OCI-LY1 (cell line): Measurements from ENCODE around the gene S1PR1.
"Not testable (repeated sequence)": the region's sequence is repeated elsewhere in the genome, so short reads cannot be mapped to it uniquely, and the experiment has no call there.

Experiments used
- H2AFZ ChIP-seq: fragments of 200-600 bp; sonication (generic), shearing (Covaris generic); 2 replicates; pipeline ENCODE4 v1.6.0; 2014; ENCODE audit warnings: antibody characterized with exemption, mild to moderate bottlenecking, low read length
- H3F3A ChIP-seq: fragments of 200-600 bp; sonication (generic), shearing (Covaris generic); 2 replicates; pipeline ENCODE4 v1.6.0; 2014; ENCODE audit warnings: mild to moderate bottlenecking, antibody characterized with exemption, low read length, moderate library complexity; ENCODE audit not compliant: insufficient read depth
- H3K27ac ChIP-seq: fragments of 200-600 bp; sonication (generic); 2 replicates; pipeline ENCODE4 v1.5.1; 2014; ENCODE audit warnings: low read length, mixed run types, mild to moderate bottlenecking, low read depth; ENCODE audit not compliant: poor library complexity, severe bottlenecking
- H3K27me3 ChIP-seq: fragments of 200-600 bp; sonication (generic); 2 replicates; pipeline ENCODE4 v1.6.0; 2014; ENCODE audit warnings: antibody characterized with exemption, mild to moderate bottlenecking, low read length, moderate library complexity; ENCODE audit not compliant: insufficient read depth
- H3K36me3 ChIP-seq: fragments of 200-600 bp; sonication (generic); 2 replicates; pipeline ENCODE4 v1.6.1; 2014; ENCODE audit warnings: mild to moderate bottlenecking, antibody characterized with exemption, low read length, moderate library complexity, mixed read lengths; ENCODE audit not compliant: insufficient read depth
- H3K4me1 ChIP-seq: fragments of 200-600 bp; sonication (generic); 2 replicates; pipeline ENCODE4 v1.5.1; 2014; ENCODE audit warnings: mild to moderate bottlenecking, low read length, moderate library complexity; ENCODE audit not compliant: insufficient read depth, severe bottlenecking
- H3K4me2 ChIP-seq: fragments of 200-600 bp; sonication (generic), shearing (Covaris generic); 2 replicates; pipeline ENCODE4 v1.6.1; 2014; ENCODE audit warnings: low read length
- H3K4me3 ChIP-seq: fragments of 200-600 bp; sonication (generic); 2 replicates; pipeline ENCODE4 v1.5.1; 2014; ENCODE audit warnings: low read length, low read depth, mild to moderate bottlenecking, mixed read lengths; ENCODE audit not compliant: poor library complexity, severe bottlenecking
- H3K79me2 ChIP-seq: fragments of 200-600 bp; shearing (Covaris generic); 2 replicates; pipeline ENCODE4 v1.6.1; 2016; ENCODE audit warnings: mixed run types, low read length, mixed read lengths; ENCODE audit not compliant: insufficient read depth
- H3K9ac ChIP-seq: fragments of 200-600 bp; sonication (generic), shearing (Covaris generic); 2 replicates; pipeline ENCODE4 v1.6.1; 2014; ENCODE audit warnings: mild to moderate bottlenecking, low read length, mixed read lengths
- H3K9me2 ChIP-seq: fragments of 200-600 bp; sonication (generic), shearing (Covaris generic); 2 replicates; pipeline ENCODE4 v1.6.1; 2014; ENCODE audit warnings: low read depth, mild to moderate bottlenecking, low read length, mixed read lengths
- H3K9me3 ChIP-seq: fragments of 200-600 bp; shearing (Covaris generic); 2 replicates; pipeline ENCODE4 v1.6.1; 2014; ENCODE audit warnings: low read length, mixed read lengths
- H4K20me1 ChIP-seq: fragments of 200-600 bp; sonication (generic), shearing (Covaris generic); 2 replicates; pipeline ENCODE4 v1.6.0; 2016; ENCODE audit warnings: mild to moderate bottlenecking, low read length; ENCODE audit not compliant: insufficient read depth
- CTCF ChIP-seq: fragments of 200-600 bp; sonication (generic), shearing (Covaris generic); IDR thresholded peaks from 2 replicates; pipeline ENCODE4 v1.5.1; 2017; ENCODE audit warnings: mild to moderate bottlenecking, antibody characterized with exemption, low read length, moderate library complexity, mixed read lengths
- EZH2 ChIP-seq: fragments of 200-600 bp; sonication (generic), shearing (Covaris generic); IDR thresholded peaks from 2 replicates; pipeline ENCODE4 v1.8.0; 2017; ENCODE audit warnings: borderline replicate concordance, mixed run types, mild to moderate bottlenecking, antibody characterized with exemption, low read length, moderate library complexity, mixed read lengths

The S1PR1 gene

GRCh38 chr1:101205457-101205856 is 31.4 kb upstream of the S1PR1 start:
- H3K27me3 ChIP-seq, result no peaks in the 10 kb centered on the region
- H3K79me2 ChIP-seq, result no peaks in the 10 kb centered on the region
- H2AFZ ChIP-seq, result no peak overlapping the region
- no peak for TF ChIP-seq CTCF
- no peak for TF ChIP-seq EZH2
- no peaks in the 10 kb centered on the region for H3K9me3 ChIP-seq
- H3K9ac ChIP-seq, result no peak overlapping the region
- no peak overlapping the region for H3K4me3 ChIP-seq
- H4K20me1 ChIP-seq, result no peaks in the 10 kb centered on the region
- no peaks in the 10 kb centered on the region for H3F3A ChIP-seq
- no peak overlapping the region for H3K27ac ChIP-seq
- H3K9me2 ChIP-seq, result no peaks in the 10 kb centered on the region
- no peak overlapping the region for H3K4me2 ChIP-seq
- no peaks in the 10 kb centered on the region for H3K4me1 ChIP-seq
- H3K36me3 ChIP-seq, result no peaks in the 10 kb centered on the region

- not testable (repeated sequence) for H3K27ac ChIP-seq, H3K27me3 ChIP-seq, H3K4me1 ChIP-seq, H3K9me2 ChIP-seq, H3K9ac ChIP-seq, H3K4me2 ChIP-seq, H3K36me3 ChIP-seq, H2AFZ ChIP-seq, H3K9me3 ChIP-seq, H4K20me1 ChIP-seq, H3K79me2 ChIP-seq, H3K4me3 ChIP-seq, H3F3A ChIP-seq
Measured at GRCh38 chr1:101206139-101206538, 30.7 kb upstream of the S1PR1 start.

DNA sequence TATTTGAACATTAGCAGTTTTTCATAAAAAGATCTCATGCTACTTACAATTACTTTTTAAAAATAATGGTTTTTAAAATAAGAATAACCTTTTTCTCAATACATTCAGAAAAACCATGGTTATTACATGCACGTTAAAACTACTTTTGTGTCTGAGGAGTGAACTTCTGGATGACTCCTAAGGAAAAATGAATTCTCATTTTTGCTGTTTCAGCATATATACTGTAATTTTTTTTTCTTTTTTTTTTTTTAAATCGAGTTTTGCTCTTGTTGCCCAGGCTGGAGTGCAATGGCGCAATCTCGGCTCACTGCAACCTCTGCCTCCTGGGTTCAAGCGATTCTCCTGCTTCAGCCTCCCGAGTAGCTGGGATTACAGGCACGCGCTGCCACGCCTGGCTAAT is 29.5 kb upstream of the S1PR1 start:
- not testable (repeated sequence) for H3K4me1 ChIP-seq, H3K79me2 ChIP-seq, H3K9me2 ChIP-seq, H3K36me3 ChIP-seq, H3F3A ChIP-seq, H3K27ac ChIP-seq, H3K4me3 ChIP-seq, H2AFZ ChIP-seq, H3K27me3 ChIP-seq, H3K9me3 ChIP-seq, H3K4me2 ChIP-seq, H3K9ac ChIP-seq, H4K20me1 ChIP-seq

DNA sequence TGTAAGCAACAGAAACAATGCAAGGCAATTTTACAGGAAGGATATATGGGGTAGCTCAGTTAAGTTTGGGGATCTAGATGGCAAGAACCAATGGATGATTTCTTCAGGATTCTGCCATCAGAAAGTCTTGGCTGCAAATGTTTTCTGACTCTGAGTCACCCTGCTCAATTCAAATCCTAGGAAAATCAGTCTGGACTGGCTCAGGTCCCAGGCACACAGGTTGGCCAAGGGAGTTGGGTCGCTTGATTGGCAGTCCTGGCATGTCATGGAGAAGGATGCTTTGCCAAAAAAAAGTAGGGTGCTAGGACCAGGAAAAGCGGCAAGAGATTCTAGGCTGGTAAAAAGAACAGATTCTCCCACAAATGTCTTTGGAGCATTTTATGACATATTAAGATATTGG is 28.9 kb upstream of the S1PR1 start:
- TF ChIP-seq CTCF (no peak), EZH2 (no peak)
- no peak overlapping the region for H2AFZ ChIP-seq

More for the DNA sequence above, 28.9 kb upstream of the S1PR1 start:
- Histone ChIP-seq H3K79me2 (no peaks in the 10 kb centered on the region), H3K9me2 (no peaks in the 10 kb centered on the region), H3K4me1 (no peaks in the 10 kb centered on the region), H3K27me3 (no peaks in the 10 kb centered on the region), H3K4me2 (no peak overlapping the region), H3K9ac (no peak overlapping the region), H3F3A (no peaks in the 10 kb centered on the region), H3K4me3 (no peak overlapping the region), H3K9me3 (no peaks in the 10 kb centered on the region), H3K36me3 (no peaks in the 10 kb centered on the region), H4K20me1 (no peaks in the 10 kb centered on the region), H3K27ac (no peak overlapping the region)
